GM18526 (cell line): ENCODE measurements around the gene TRIM41.
A peak's percentile ranks its signal among the peaks of the same experiment; 100 is the strongest.

ENCODE experiments used
- POLR2A ChIP-seq: IDR thresholded peaks from 3 replicates; pipeline ENCODE4 v1.6.1; 2011; ENCODE audit not compliant: insufficient read length; ENCODE audit errors: extremely low read depth

TRIM41 gene

GRCh38 chr5:181246276-181247049, 23.4 kb downstream of the TRIM41 start:
- TF ChIP-seq POLR2A: peak; percentile 77

DNA sequence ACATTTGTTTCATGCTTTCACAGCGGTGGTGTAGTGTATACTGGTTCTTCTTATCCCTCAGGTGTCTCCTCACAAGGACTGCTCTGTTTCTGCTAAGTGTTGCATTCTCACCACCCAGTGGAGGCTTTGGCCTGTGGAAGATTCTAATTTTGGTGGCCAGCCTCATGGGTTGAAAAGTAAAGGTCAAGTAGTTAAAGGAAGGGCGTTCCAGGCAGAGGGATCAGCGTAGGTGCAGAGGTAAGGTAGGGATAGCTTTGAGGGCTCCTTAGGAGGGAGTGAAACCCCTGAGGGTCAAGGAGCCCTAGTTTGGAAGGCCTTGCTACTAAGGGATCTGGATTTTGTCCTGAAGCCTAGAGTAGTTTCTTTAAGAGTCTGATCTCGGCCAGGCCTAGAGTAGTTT, 25.2 kb downstream of the TRIM41 start:
- TF ChIP-seq POLR2A: no peak

DNA sequence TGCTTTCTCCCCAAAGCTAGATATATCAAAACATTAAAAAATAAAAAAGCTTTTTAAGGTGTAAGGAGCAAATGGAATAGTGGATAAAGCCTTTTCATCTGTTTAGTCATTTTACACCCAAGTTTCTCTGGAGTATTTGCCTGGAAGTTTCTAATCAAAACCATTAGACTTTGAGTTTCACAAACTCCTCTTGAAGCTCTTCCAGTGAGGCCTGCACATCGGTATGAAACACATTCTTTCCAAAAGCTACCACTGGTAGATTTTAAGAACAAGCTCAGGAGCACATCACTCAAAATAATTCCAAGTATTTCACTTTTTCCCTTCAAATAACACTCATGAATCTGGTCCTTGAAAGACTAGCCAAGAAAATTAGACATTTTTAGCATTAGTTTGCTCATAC, 32.2 kb downstream of the TRIM41 start:
- no peak for TF ChIP-seq POLR2A

DNA sequence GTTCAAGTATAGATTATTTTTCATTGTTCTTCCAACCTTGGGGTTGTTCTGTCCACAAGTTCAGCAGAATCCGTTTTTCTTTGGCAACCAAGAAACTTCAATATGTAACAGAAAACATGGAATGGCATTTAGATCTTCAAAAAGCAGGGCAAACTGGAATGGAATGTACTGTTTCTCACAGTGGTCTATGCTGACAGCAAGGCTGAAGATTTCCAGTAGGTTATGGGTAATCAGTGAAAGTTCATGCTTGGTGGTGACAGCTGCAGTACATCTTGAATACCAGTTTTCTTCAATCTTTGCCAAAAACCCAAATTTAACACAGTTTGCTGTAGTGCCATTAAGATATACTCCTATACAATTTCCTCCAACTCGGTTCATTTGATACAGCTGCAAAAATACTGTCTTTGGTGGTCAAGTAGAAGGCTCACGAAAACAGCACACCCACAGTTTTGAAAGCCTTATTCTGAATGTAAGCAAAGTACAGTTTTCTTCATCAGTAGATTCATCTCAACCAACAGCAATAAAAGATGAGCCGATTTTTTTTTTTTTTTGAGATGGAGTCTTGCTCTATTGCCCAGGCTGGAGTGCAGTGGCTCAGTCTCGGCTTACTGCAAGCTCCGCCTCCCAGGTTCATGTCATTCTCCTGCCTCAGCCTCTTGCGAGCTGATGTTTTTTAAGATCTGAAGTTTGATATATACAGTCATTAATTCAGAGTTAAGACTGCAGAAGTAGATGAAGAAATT, 32.9 kb downstream of the TRIM41 start:
- TF ChIP-seq POLR2A: no peak

DNA sequence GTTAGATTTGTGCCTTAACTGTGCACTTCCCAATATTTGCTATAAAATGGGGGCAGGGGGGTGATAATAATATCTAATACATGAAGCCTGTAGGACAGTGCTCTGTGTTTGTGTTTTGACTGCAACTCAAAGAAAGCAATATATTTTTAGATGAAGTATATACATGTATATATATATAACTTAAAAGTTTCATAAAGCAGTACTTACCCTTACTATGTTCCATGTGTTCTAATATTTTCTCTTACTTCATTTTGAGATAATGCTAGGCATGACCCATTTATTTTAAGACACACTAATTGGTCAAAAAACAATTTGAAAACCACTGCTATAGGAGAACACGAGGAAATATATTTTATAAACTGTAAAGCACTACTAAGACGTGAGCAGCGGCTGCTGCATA, 35.5 kb downstream of the TRIM41 start:
- TF ChIP-seq POLR2A: no peak

- TF ChIP-seq POLR2A: no peak
These were observed 36.2 kb downstream of the TRIM41 start for GRCh38 chr5:181259283-181259682.

DNA sequence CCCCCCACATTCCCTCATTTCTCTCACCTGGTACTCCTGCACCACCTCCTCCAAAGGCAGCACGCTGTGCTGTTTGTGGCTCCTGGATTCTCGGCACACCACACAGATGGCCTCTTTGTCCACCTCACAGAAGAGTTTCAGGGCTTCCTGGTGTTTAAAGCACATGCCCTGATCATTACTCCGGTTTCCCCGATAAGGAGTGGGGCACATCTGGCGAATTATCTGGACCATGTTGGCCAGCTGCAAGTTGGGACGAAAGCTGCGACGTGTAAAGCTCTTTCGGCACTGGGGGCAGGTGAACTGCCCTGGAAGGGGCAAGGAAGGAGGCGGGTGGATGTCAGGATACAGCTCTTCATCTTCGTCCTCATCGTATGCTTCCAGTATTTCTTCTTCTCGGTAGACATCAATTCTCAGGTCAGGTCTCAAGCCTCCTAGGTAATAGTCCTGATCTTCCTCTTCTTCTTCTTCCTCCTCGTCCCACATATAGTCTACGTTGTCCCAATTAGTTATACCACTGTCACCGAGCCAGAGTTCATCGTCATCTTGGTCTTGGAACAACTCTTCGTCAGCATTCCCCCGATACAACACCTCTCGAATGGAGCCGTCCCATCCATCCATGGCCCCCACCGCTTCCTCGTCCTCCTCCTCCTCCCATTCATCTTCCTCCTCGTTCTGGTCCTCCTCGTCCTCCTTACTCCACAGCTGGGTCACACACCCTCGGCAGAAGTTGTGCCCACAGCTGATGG, 37.1 kb downstream of the TRIM41 start:
- no peak for TF ChIP-seq POLR2A

- peak; percentile 99 for TF ChIP-seq POLR2A
These were observed 37.7 kb downstream of the TRIM41 start, which contains the start of gene TRIM52 for GRCh38 chr5:181260720-181261319. Gene TRIM52 (minus strand): TSS chr5:181261143. CDS start chr5:181260813, 330 bp downstream.

GRCh38 chr5:181261320-181262049, 38.4 kb downstream of the TRIM41 start:
- peak; percentile 69 for TF ChIP-seq POLR2A

DNA sequence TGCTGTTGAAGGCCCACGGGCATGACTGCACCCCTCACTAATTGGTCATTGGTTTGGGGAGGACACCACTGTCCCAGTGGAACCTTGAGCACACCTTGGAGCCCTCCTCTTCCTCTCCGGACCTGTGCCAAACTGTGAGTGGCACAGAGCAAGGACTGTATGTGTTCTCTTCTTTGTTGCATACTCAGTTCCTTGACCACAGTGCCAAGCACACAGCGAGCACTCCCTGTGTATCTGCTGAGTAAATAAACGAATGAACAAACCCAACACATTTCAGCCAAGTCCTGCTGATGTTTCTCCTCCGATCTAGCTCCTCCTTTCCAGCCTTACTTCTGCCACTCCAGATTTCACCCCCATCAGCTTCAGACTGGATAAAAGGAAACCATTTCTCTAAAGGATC, 40.6 kb downstream of the TRIM41 start:
- no peak for TF ChIP-seq POLR2A

DNA sequence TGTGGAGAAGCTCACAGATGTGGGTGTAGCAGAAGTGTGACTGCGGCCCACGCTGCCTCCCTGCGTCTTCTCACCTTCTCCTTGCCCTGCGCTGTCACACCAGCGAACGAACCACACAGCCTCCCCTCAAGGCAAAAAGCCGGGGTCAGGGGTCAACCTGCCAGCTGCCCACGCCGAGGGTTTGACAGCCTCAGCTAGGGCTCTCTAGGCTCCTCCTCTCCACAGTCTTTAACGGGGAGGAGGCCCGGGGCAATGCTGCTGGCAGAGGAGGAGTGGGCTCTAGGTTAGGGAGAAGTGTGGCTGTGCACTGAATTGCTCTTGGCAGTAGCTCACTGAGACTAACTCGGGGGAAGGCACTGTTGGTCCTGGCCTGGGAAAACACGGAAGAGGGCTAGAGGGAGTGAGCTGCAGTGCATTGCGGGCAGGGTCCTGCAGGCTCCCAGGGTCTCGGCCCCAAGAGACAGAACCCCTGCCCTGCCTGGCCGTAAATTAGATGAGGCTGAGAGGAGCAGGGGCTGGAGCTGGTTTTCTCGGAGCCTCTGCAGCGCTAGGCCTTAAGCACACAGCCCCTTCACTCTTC, 42.1 kb downstream of the TRIM41 start:
- TF ChIP-seq POLR2A: no peak

- no peak for TF ChIP-seq POLR2A
These were observed 48.0 kb downstream of the TRIM41 start for GRCh38 chr5:181271081-181271480.

GRCh38 chr5:181280251-181280762, 57.2 kb downstream of the TRIM41 start:
- no peak for TF ChIP-seq POLR2A
